ENCODE results near the gene TRPM2.
"Not testable (repeated sequence)": the region's sequence is repeated elsewhere in the genome, so short reads cannot be mapped to it uniquely, and the experiment has no call there.

Gene TRPM2

DNA sequence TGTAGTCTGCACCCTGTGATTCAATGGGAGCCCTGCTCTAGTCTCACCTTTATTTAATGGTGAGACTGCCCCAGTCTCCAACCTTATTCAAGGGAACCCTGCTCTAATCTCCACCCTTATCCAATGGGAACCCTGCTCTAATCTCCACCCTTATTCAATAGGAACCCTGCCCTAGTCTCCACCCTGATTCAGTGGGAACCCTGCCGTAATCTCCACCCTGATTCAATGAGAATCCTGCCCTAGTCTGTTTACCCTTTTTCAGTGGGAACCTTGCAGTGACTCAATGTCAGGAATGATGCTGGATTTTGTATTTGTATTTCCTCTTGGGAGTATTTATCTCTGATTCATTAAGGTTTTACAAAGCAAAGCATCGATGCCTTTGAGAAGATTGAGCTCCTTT, 39.5 kb downstream of the TRPM2 start:
- TF ChIP-seq, protein P1, sequence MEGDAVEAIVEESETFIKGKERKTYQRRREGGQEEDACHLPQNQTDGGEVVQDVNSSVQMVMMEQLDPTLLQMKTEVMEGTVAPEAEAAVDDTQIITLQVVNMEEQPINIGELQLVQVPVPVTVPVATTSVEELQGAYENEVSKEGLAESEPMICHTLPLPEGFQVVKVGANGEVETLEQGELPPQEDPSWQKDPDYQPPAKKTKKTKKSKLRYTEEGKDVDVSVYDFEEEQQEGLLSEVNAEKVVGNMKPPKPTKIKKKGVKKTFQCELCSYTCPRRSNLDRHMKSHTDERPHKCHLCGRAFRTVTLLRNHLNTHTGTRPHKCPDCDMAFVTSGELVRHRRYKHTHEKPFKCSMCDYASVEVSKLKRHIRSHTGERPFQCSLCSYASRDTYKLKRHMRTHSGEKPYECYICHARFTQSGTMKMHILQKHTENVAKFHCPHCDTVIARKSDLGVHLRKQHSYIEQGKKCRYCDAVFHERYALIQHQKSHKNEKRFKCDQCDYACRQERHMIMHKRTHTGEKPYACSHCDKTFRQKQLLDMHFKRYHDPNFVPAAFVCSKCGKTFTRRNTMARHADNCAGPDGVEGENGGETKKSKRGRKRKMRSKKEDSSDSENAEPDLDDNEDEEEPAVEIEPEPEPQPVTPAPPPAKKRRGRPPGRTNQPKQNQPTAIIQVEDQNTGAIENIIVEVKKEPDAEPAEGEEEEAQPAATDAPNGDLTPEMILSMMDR (conservative IDR thresholded peaks at IDR 0.05; ENCODE audit: low read length): no peak
- no peak overlapping the region for H3K4me3 ChIP-seq (ENCODE audit: low read length)
- DNase-seq (ENCODE audit: low read depth): no peak

DNA sequence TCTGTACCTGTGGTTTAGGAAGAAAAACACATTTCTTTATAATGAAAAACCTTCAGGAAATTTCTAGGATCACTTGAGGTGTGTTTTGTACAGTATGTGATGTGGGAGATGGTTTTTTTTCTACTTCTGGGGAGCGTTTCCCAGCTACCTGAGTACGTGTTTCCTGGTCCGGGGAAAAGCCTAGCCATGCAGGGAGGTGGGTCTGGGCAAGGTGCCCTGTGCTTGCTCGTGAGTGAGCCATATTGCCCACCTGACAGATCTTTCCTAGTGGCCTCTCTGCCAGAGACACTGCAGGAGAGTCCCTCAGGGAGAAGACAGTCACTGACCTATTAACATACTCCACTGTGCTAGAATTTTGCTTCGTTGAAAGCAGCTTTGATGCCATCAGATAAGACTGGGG, 41.3 kb downstream of the TRPM2 start:
- no peak for DNase-seq (ENCODE audit: low read depth)
- H3K4me3 ChIP-seq (ENCODE audit: low read length): no peak overlapping the region
- TF ChIP-seq, protein P1 (conservative IDR thresholded peaks at IDR 0.05; ENCODE audit: low read length): no peak

DNA sequence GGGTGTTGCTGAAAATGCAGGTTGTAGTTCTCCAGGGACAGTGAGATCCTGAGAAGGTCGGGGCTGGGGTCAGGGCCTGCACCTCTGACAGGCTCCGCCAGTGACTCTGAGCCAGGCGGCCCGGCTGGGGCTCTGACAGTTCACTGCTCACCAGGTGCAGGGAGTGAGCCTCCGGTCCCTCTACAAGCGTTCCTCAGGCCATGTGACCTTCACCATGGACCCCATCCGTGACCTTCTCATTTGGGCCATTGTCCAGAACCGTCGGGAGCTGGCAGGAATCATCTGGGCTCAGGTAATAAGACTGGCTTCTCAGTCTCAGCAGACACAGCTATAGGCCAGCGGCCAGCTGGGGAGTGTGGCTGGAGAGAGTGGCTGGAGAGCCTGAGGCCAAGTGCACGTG, 41.8 kb downstream of the TRPM2 start:
- no peak overlapping the region for H3K4me3 ChIP-seq (ENCODE audit: low read length)
- no peak for DNase-seq (ENCODE audit: low read depth)
- TF ChIP-seq, protein P1 (conservative IDR thresholded peaks at IDR 0.05; ENCODE audit: low read length): no peak

DNA sequence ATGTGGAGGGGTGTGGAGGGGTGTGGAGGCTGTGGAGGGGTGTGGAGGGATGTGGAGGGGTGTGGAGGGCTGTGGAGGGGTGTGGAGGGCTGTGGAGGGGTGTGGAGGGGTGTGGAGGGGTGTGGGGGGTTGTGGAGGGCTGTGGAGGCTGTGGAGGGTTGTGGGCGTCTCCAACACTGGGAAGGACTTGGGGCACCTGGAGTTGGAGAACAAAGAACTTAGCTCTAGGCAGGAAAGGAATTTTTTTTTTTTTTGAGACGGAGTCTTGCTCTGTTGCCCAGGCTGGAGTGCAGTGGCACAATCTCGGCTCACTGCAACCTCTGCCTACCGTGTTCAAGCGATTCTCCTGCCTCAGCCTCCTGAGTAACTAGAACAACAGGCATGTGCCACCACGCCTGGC, 43.4 kb downstream of the TRPM2 start:
- DNase-seq (ENCODE audit: low read depth); H3K4me3 ChIP-seq (ENCODE audit: low read length): not testable (repeated sequence)

DNA sequence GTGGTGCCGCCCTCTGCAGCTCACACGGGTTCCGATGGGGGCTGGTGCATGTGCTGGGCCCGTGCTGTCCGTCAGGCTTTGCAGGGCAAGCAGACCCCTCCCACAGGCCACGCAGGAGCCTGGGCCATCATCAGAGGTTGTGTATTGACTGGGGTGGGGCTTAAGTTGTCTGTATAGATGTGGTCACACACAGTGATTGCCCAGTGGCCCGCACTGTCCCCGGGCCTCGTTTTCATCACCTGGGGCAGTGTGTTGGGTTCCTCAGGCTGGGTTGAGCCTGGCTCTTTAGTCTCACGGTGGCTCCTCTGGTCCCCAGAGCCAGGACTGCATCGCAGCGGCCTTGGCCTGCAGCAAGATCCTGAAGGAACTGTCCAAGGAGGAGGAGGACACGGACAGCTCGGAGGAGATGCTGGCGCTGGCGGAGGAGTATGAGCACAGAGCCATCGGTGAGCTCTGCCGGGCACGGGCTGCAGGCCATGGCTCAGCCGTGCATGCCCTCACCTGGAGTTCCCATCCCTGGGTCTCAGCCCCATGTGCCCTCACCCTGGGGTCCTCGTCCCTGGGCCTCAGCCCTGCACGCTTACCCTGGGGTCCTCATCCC, 44.1 kb downstream of the TRPM2 start:
- H3K4me3 ChIP-seq (ENCODE audit: low read length): no peak overlapping the region
- TF ChIP-seq, protein P1 (conservative IDR thresholded peaks at IDR 0.05; ENCODE audit: low read length): no peak
- DNase-seq (ENCODE audit: low read depth): no peak

DNA sequence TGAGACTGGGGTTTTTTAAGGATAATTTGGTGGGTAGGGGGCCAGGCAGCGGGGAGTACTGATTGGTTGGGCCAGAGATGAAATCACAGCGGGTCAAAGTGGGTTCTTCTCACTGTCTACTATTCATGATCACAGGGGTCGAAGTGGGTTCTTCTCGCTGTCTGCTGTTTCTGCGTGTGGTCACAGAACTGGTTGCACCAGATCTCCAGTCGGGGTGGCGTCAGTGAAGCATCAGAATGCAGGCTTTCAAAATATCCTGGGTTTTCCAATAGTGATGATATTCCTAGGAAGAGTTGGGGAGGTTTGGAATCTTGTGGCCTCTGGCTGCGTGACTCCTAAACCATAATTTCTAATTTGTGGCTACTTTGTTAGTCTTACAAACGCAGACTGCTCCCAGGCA, 45.1 kb downstream of the TRPM2 start:
- no peak overlapping the region for H3K4me3 ChIP-seq (ENCODE audit: low read length)
- no peak for DNase-seq (ENCODE audit: low read depth)
- TF ChIP-seq, protein P1 (conservative IDR thresholded peaks at IDR 0.05; ENCODE audit: low read length): no peak

DNA sequence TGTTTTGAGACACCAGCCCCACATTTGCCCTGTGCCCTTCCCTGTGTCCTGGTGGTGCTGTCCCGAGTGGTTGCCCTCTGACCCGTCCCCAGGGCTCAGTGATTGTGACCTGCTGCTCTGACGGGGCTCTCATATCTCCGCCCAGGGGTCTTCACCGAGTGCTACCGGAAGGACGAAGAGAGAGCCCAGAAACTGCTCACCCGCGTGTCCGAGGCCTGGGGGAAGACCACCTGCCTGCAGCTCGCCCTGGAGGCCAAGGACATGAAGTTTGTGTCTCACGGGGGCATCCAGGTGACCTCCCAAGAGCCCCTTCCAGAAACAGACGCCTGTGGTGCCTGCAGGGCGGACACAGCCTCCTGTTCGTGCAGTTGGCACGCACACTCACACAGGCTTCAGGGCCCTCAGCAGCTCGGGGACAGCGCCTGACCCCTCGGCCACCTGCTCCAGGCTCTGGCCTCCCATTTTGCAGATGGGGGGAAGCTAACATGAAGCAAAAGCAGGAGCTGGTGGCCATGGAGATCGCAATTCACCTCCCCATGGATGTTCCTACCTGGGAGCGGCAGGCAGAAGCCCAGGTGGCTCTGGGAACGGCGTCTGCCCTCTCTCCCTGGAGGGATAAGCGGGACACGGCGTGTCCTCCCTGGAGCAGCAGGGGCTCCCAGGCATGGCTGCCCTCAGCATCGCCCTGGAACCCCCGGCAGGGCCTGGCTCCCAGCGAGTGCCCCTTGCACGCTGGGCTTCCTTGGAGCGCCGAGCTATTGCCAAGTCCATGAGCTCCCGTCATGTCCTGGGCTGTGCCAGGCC, 45.9 kb downstream of the TRPM2 start:
- no peak overlapping the region for H3K4me3 ChIP-seq (ENCODE audit: low read length)
- no peak for DNase-seq (ENCODE audit: low read depth)
- TF ChIP-seq, protein P1 (conservative IDR thresholded peaks at IDR 0.05; ENCODE audit: low read length): no peak

All from AG10803 (cell line).